ENCODE data around the gene CCDC157.

DNA sequence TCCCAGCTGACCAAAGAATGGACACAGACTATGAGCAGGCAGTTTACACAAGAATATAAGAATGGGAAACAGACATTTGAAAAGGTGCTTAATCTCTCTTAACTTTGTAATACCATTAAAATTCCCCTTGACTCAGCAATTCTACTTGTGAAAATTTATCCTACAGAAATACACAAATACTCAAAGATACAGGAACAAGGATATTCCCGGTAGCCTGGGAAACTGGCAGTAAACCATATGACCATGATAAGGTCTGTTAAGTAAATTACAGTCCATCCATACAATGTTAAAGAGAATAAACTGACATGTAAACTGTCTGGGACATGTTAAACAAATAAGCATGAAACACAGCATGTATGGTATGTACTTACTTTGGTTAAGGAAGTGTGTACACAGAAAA, 60.0 kb downstream of the CCDC157 start:
- TF ChIP-seq CTCF (IDR thresholded peaks at IDR 0.05) (no peak), EP300 (IDR thresholded peaks at IDR 0.05) (no peak), POLR2A (IDR thresholded peaks at IDR 0.05) (no peak)
